ENCODE data around the gene HSD11B2.

HSD11B2 gene

DNA sequence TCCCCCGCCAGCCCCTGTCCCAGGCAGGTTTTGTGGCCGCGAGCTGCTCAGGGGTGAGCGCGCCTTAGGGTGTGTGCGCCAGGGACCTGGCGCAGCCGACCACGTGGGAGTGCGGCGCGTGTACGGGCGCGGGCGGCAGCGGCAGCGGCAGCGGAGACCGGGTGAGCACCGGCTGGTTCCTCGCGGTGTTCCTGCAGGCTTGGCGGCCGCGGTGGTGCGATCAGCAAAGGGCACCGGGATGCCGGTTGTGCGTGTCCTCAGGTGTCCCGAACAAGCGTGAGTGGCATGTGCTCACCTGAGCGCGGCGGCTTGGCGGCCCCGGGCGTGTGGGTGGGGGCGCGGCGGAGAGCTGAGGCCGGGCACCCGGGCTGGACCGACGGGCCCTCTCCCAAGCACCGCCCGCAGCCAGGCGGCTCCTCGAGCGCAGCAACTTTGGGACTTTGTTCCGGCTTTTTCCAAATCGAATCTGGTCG, 381 bp upstream of the HSD11B2 start:
- Histone ChIP-seq H4K8ac (ENCODE audit: low read length) (no peak overlapping the region), H2AFZ (ENCODE audit: low read depth, low read length) (peak overlapping the region; percentile 33), H3K18ac (ENCODE audit: low read depth in 1 of 2, low read length in 2 of 2) (peak overlapping the region in 1 of 2 experiments; percentile 64), H2AK5ac (ENCODE audit: low read length, severe bottlenecking) (no peak overlapping the region), H2BK12ac (ENCODE audit: low read length in 2 of 2) (no peak overlapping the region), H3K9ac (ENCODE audit: low read length) (peak overlapping the region; percentile 43), H3K4me1 (ENCODE audit: control insufficient read depth, insufficient read depth, low read depth, low read length) (peaks cover 24% of the 10 kb centered on the region), H3K79me1 (replicated peaks; ENCODE audit: low read length, poor library complexity, severe bottlenecking) (no peaks in the 10 kb centered on the region), H3K4ac (ENCODE audit: low read depth in 1 of 2, low read length in 2 of 2) (no peak overlapping the region), H3K4me2 (ENCODE audit: low read length, poor library complexity, severe bottlenecking) (peak overlapping the region; percentile 67), H3K27ac (ENCODE audit: low read length, poor library complexity, severe bottlenecking) (no peak overlapping the region), H2BK120ac (ENCODE audit: low read depth, low read length) (no peak overlapping the region), H2BK5ac (ENCODE audit: low read depth, low read length, poor library complexity, severe bottlenecking) (no peak overlapping the region), H3K27me3 (ENCODE audit: control insufficient read depth in 1 of 2, insufficient read depth in 1 of 2, low read length in 2 of 2) (peaks cover 20 to 56% of the 10 kb centered on the region in 2 experiments), H3K4me3 (ENCODE audit: insufficient read depth in 1 of 2, low read depth in 1 of 2, low read length in 2 of 2) (peak overlapping the region; percentile 43 to 67), H3K36me3 (ENCODE audit: control insufficient read depth in 1 of 2, insufficient read depth in 2 of 2, low read depth in 1 of 2, low read length in 2 of 2) (peaks cover 13 to 15% of the 10 kb centered on the region in 2 experiments), H3K9me3 (ENCODE audit: control insufficient read depth, low read length) (no peaks in the 10 kb centered on the region), H4K91ac (ENCODE audit: low read length) (peak overlapping the region; percentile 22), H3K23ac (ENCODE audit: low read length in 2 of 2) (peak overlapping the region in 1 of 2 experiments; percentile 6), H2BK15ac (ENCODE audit: low read depth, poor library complexity, severe bottlenecking) (no peak overlapping the region), H3K14ac (ENCODE audit: low read length in 2 of 2) (no peak overlapping the region)
- no peak for DNase-seq
- WGBS, result 1% methylated on average over 43 of the region's 53 CpGs

DNA sequence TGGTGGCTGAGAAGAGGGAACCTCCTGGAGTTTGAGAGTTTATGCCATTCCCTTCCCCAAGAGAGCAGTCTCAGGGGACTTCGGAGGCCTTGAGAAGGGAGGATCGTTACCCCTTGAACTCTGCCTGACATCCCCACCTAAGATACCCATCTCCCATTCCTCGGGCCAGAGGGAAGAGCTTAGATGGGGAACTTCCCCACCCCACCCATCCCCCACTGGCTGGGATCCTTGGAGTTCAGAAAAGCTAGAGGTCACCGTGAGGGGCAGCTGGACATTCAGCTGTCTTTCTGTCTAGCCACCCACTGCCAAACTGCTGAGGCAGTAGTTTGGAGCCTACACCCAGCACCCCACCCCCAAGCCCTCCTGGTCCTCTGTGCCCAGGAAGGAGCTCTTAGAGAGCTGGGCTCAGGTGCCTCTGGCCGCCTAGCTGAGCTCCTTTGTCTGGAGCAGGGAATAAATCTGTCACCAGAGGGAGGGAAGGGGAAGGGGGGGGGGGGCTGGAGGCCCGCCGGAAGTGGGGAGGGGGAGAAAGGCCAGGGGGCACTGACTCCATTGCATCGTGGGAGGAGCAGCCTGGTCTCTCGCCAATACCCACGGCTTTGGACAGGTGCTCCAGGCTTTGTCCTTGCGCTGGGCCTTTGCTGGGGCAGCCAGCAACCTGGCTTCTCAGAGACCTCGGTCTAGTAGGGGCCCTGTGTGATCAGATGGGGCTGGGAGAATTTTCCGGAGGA, 1.0 kb downstream of the HSD11B2 start:
- 28% methylated on average over 12 of the region's 13 CpGs for WGBS
- peak; percentile 21 for DNase-seq
- no peak overlapping the region for H3K27ac ChIP-seq (ENCODE audit: low read length, poor library complexity, severe bottlenecking)
- peaks cover 24 to 29% of the 10 kb centered on the region in 2 experiments for H3K36me3 ChIP-seq (ENCODE audit: control insufficient read depth in 1 of 2, insufficient read depth in 2 of 2, low read depth in 1 of 2, low read length in 2 of 2)
- H3K14ac ChIP-seq (ENCODE audit: low read length in 2 of 2), result no peak overlapping the region
- no peaks in the 10 kb centered on the region for H3K79me1 ChIP-seq (replicated peaks; ENCODE audit: low read length, poor library complexity, severe bottlenecking)
- peak overlapping the region; percentile 26 for H2BK15ac ChIP-seq (ENCODE audit: low read depth, poor library complexity, severe bottlenecking)
- no peak overlapping the region for H2AK5ac ChIP-seq (ENCODE audit: low read length, severe bottlenecking)
- no peak overlapping the region for H2BK5ac ChIP-seq (ENCODE audit: low read depth, low read length, poor library complexity, severe bottlenecking)
- H3K9me3 ChIP-seq (ENCODE audit: control insufficient read depth, low read length), result no peaks in the 10 kb centered on the region
- peak overlapping the region; percentile 48 for H3K9ac ChIP-seq (ENCODE audit: low read length)
- no peak overlapping the region for H4K8ac ChIP-seq (ENCODE audit: low read length)
- no peak overlapping the region for H3K23ac ChIP-seq (ENCODE audit: low read length in 2 of 2)
- peaks cover 20 to 43% of the 10 kb centered on the region in 2 experiments for H3K27me3 ChIP-seq (ENCODE audit: control insufficient read depth in 1 of 2, insufficient read depth in 1 of 2, low read length in 2 of 2)
- H4K91ac ChIP-seq (ENCODE audit: low read length), result no peak overlapping the region
- H3K18ac ChIP-seq (ENCODE audit: low read depth in 1 of 2, low read length in 2 of 2), result no peak overlapping the region
- H2BK120ac ChIP-seq (ENCODE audit: low read depth, low read length), result no peak overlapping the region
- no peak overlapping the region for H3K4ac ChIP-seq (ENCODE audit: low read depth in 1 of 2, low read length in 2 of 2)
- H2BK12ac ChIP-seq (ENCODE audit: low read length in 2 of 2), result no peak overlapping the region
- peak overlapping the region in 1 of 2 experiments; percentile 70 for H3K4me3 ChIP-seq (ENCODE audit: insufficient read depth in 1 of 2, low read depth in 1 of 2, low read length in 2 of 2)
- H3K4me2 ChIP-seq (ENCODE audit: low read length, poor library complexity, severe bottlenecking), result peak overlapping the region; percentile 84
- H2AFZ ChIP-seq (ENCODE audit: low read depth, low read length), result no peak overlapping the region
- H3K4me1 ChIP-seq (ENCODE audit: control insufficient read depth, insufficient read depth, low read depth, low read length), result peaks cover 26% of the 10 kb centered on the region

DNA sequence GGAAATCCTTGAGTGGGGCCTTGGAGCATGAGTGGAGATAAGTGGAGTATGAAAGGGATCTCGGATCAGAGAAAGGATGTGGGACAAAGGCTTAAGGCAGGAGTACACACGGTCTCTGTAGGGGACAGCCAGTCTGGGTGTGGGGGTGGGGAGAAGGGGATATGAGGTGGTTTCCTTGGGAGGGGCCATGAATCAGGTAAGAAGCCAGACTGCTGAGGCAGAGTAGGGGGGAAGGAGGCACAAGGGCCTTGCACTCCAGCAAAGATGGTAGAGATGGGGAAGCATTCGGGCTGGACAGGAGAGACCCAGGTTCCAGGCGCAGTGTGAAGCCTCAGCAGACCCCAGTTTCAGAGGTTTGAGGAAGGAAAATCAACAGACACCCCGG, 1.6 kb downstream of the HSD11B2 start:
- H3K9me3 ChIP-seq (ENCODE audit: control insufficient read depth, low read length), result no peaks in the 10 kb centered on the region
- 90% methylated on average over 5 of the region's 5 CpGs for WGBS
- no peak overlapping the region for H2AFZ ChIP-seq (ENCODE audit: low read depth, low read length)
- no peak overlapping the region for H2BK5ac ChIP-seq (ENCODE audit: low read depth, low read length, poor library complexity, severe bottlenecking)
- no peaks in the 10 kb centered on the region for H3K79me1 ChIP-seq (replicated peaks; ENCODE audit: low read length, poor library complexity, severe bottlenecking)
- H3K27ac ChIP-seq (ENCODE audit: low read length, poor library complexity, severe bottlenecking), result no peak overlapping the region
- H3K27me3 ChIP-seq (ENCODE audit: control insufficient read depth in 1 of 2, insufficient read depth in 1 of 2, low read length in 2 of 2), result peaks cover 20 to 38% of the 10 kb centered on the region in 2 experiments
- no peak overlapping the region for H3K14ac ChIP-seq (ENCODE audit: low read length in 2 of 2)
- no peak overlapping the region for H4K91ac ChIP-seq (ENCODE audit: low read length)
- peaks cover 26% of the 10 kb centered on the region for H3K4me1 ChIP-seq (ENCODE audit: control insufficient read depth, insufficient read depth, low read depth, low read length)
- no peak overlapping the region for H2BK15ac ChIP-seq (ENCODE audit: low read depth, poor library complexity, severe bottlenecking)
- DNase-seq, result no peak
- no peak overlapping the region for H3K4me2 ChIP-seq (ENCODE audit: low read length, poor library complexity, severe bottlenecking)
- H3K36me3 ChIP-seq (ENCODE audit: control insufficient read depth in 1 of 2, insufficient read depth in 2 of 2, low read depth in 1 of 2, low read length in 2 of 2), result peaks cover 29 to 35% of the 10 kb centered on the region in 2 experiments
- H2BK120ac ChIP-seq (ENCODE audit: low read depth, low read length), result no peak overlapping the region
- H2AK5ac ChIP-seq (ENCODE audit: low read length, severe bottlenecking), result no peak overlapping the region
- no peak overlapping the region for H3K9ac ChIP-seq (ENCODE audit: low read length)
- H3K4ac ChIP-seq (ENCODE audit: low read depth in 1 of 2, low read length in 2 of 2), result no peak overlapping the region
- no peak overlapping the region for H3K23ac ChIP-seq (ENCODE audit: low read length in 2 of 2)
- H3K4me3 ChIP-seq (ENCODE audit: insufficient read depth in 1 of 2, low read depth in 1 of 2, low read length in 2 of 2), result no peak overlapping the region
- no peak overlapping the region for H3K18ac ChIP-seq (ENCODE audit: low read depth in 1 of 2, low read length in 2 of 2)
- no peak overlapping the region for H2BK12ac ChIP-seq (ENCODE audit: low read length in 2 of 2)
- H4K8ac ChIP-seq (ENCODE audit: low read length), result no peak overlapping the region

DNA sequence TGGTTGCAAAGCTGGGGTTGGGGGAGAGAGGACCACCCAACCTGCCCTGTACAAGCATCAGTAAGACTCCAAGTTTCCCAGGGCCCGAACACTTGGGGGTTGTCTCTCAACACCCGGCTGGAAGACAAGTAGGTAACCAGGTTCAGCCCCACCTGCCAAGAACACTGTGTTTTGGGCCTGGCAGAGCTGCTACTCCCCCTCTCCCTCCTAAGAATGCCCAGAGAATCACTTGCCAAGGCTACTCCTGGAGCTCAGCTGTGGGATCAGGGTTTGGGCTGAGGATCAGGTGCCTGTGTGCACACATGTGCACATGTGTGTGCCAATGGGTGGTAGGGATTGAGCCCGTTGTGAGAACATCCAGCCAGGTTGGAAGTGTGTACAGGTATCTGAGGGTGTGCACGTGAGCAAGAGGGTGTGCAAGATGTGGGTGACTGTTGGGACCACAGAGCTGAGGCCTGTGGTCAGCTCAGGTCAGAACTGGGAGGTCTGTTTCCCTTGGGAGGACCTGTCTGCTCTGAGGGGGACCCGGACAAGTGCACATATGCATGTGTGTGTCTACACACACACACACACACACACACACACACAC, 2.3 kb downstream of the HSD11B2 start:
- Histone ChIP-seq H3K27me3 (ENCODE audit: control insufficient read depth in 1 of 2, insufficient read depth in 1 of 2, low read length in 2 of 2) (peaks cover 20 to 30% of the 10 kb centered on the region in 2 experiments), H3K4me2 (ENCODE audit: low read length, poor library complexity, severe bottlenecking) (no peak overlapping the region), H3K36me3 (ENCODE audit: control insufficient read depth in 1 of 2, insufficient read depth in 2 of 2, low read depth in 1 of 2, low read length in 2 of 2) (peaks cover 36 to 42% of the 10 kb centered on the region in 2 experiments), H2BK120ac (ENCODE audit: low read depth, low read length) (no peak overlapping the region), H2AK5ac (ENCODE audit: low read length, severe bottlenecking) (no peak overlapping the region), H2BK15ac (ENCODE audit: low read depth, poor library complexity, severe bottlenecking) (no peak overlapping the region), H3K9me3 (ENCODE audit: control insufficient read depth, low read length) (no peaks in the 10 kb centered on the region), H3K4me1 (ENCODE audit: control insufficient read depth, insufficient read depth, low read depth, low read length) (peaks cover 26% of the 10 kb centered on the region), H2AFZ (ENCODE audit: low read depth, low read length) (no peak overlapping the region), H2BK12ac (ENCODE audit: low read length in 2 of 2) (no peak overlapping the region), H3K14ac (ENCODE audit: low read length in 2 of 2) (no peak overlapping the region), H3K9ac (ENCODE audit: low read length) (no peak overlapping the region), H3K4ac (ENCODE audit: low read depth in 1 of 2, low read length in 2 of 2) (no peak overlapping the region), H3K79me1 (replicated peaks; ENCODE audit: low read length, poor library complexity, severe bottlenecking) (no peaks in the 10 kb centered on the region), H3K4me3 (ENCODE audit: insufficient read depth in 1 of 2, low read depth in 1 of 2, low read length in 2 of 2) (no peak overlapping the region), H3K18ac (ENCODE audit: low read depth in 1 of 2, low read length in 2 of 2) (no peak overlapping the region), H3K23ac (ENCODE audit: low read length in 2 of 2) (no peak overlapping the region), H4K8ac (ENCODE audit: low read length) (no peak overlapping the region), H4K91ac (ENCODE audit: low read length) (no peak overlapping the region), H3K27ac (ENCODE audit: low read length, poor library complexity, severe bottlenecking) (no peak overlapping the region), H2BK5ac (ENCODE audit: low read depth, low read length, poor library complexity, severe bottlenecking) (no peak overlapping the region)
- WGBS, result 93% methylated on average over 3 of the region's 5 CpGs
- no peak for DNase-seq

Measured in mesenchymal stem cell (in vitro differentiated cells and primary cell).